T47D (cell line): ENCODE data around the gene BFSP1.
A peak's percentile ranks its signal among the peaks of the same experiment; 100 is the strongest.

Experiments used
- DNase-seq, 2 experiments: peaks; one replicate each; pipeline versions ENCODE4 v3.0.0 to v3.0.0-alpha.2; 2011 to 2012; ENCODE audit warnings: low read depth in 1 of 2, low spot score in 1 of 2
- JUND ChIP-seq: IDR thresholded peaks from 2 replicates; pipeline ENCODE4 v1.6.1; 2012; ENCODE audit warnings: low read depth
- in situ Hi-C: cut with HindIII; loops from 2 replicates; pipeline ENCODE4 v1.10.0; 2016; ENCODE audit warnings: low sequenced_read_pairs, low pct_unique_long_range_greater_than_20kb

BFSP1 gene

GRCh38 chr20:17530716-17531664 lies at the start of gene BFSP1:
Gene BFSP1 (minus strand): TSS chr20:17531379. CDS start chr20:17531329, 50 bp downstream.
- in situ Hi-C loops, result no loop called here
- no peak for TF ChIP-seq JUND
- peak; percentile 55 to 75 for DNase-seq

GRCh38 chr20:17580895-17581294 lies 49.7 kb upstream of the BFSP1 start:
- DNase-seq, result no peak
- TF ChIP-seq JUND, result no peak
- in situ Hi-C loops, result no loop called here

GRCh38 chr20:17579369-17580039 lies 48.3 kb upstream of the BFSP1 start:
- TF ChIP-seq JUND, result no peak
- DNase-seq, result no peak
- in situ Hi-C loops, result no loop called here

GRCh38 chr20:17576215-17576614 lies 45.0 kb upstream of the BFSP1 start:
- TF ChIP-seq JUND, result no peak
- DNase-seq, result no peak
- in situ Hi-C loops, result no loop called here

- no peak for DNase-seq
Measured at GRCh38 chr20:17573463-17573862, 42.3 kb upstream of the BFSP1 start.

GRCh38 chr20:17572034-17572638 lies 41.0 kb upstream of the BFSP1 start:
- DNase-seq, result no peak
- TF ChIP-seq JUND, result no peak
- in situ Hi-C loops, result no loop called here

More at GRCh38 chr20:17573463-17573862, 42.3 kb upstream of the BFSP1 start:
- TF ChIP-seq JUND, result no peak
- in situ Hi-C loops, result no loop called here

- in situ Hi-C loops, result no loop called here
- DNase-seq, result no peak
- TF ChIP-seq JUND, result no peak
Measured at GRCh38 chr20:17571153-17571527, 40.0 kb upstream of the BFSP1 start.

GRCh38 chr20:17570347-17571152 lies 39.4 kb upstream of the BFSP1 start:
- no peak for TF ChIP-seq JUND
- in situ Hi-C loops, result no loop called here
- peak in 1 of 2 experiments; percentile 85 for DNase-seq

- TF ChIP-seq JUND, result no peak
- DNase-seq, result peak; percentile 87 to 99
- in situ Hi-C loops, result no loop called here
Measured at GRCh38 chr20:17569616-17570346, 38.6 kb upstream of the BFSP1 start, which contains the start of gene DSTN. Gene DSTN (plus strand): TSS chr20:17570075. CDS start chr20:17570209, 134 bp downstream.

- peak; percentile 77 to 99 for DNase-seq
- in situ Hi-C loops, result no loop called here
- no peak; the same call in 1 of the 2 replicates for TF ChIP-seq JUND
Measured at GRCh38 chr20:17568972-17569521, 37.9 kb upstream of the BFSP1 start.
